Spinal cord (tissue), 10 donors: ENCODE results near the gene IQGAP2. TPM values are rescaled to one million over a fixed set of nuclear protein-coding genes. Genes with fewer than 3 reads are reported as not detected.

Source experiments
- DNase-seq, 6 donors: peaks; one replicate each; pipeline versions ENCODE4 v3.0.0 to v3.0.0-alpha.2; 2013 to 2015; ENCODE audit warnings: low spot score in 6 of 6, low read depth in 4 of 6
- H3K27ac ChIP-seq: one replicate; pipeline ENCODE4 v1.5.1; 2013; ENCODE audit warnings: low read depth, low read length, control low read depth
- H3K27me3 ChIP-seq: one replicate; pipeline ENCODE4 v1.6.1; 2013; ENCODE audit warnings: low read length; ENCODE audit not compliant: control insufficient read depth, insufficient read depth
- H3K36me3 ChIP-seq: one replicate; pipeline ENCODE4 v1.6.1; 2013; ENCODE audit warnings: low read length; ENCODE audit not compliant: control insufficient read depth, insufficient read depth
- H3K4me1 ChIP-seq: one replicate; pipeline ENCODE4 v1.6.1; 2013; ENCODE audit warnings: low read length; ENCODE audit not compliant: control insufficient read depth, insufficient read depth
- H3K4me3 ChIP-seq: one replicate; pipeline ENCODE4 v1.5.1; 2013; ENCODE audit warnings: low read depth, low read length, control low read depth
- H3K9me3 ChIP-seq: one replicate; pipeline ENCODE4 v1.6.1; 2013; ENCODE audit warnings: low read length; ENCODE audit not compliant: control insufficient read depth, insufficient read depth
- WGBS: methylation state at CpG from one replicate; pipeline ENCODE4 v1.1.5; 2013; ENCODE audit warnings: missing lambda C conversion rate; ENCODE audit not compliant: insufficient coverage; 5-methylcytosine and 5-hydroxymethylcytosine counted together
- polyA plus RNA-seq, 2 donors: library from polyadenylated mRNA; unstranded; fragments of 120-200 nt; gene quantifications; one replicate each; pipeline ENCODE4 v1.2.1, GENCODE V29; 2013; ENCODE audit not compliant: insufficient read length in 2 of 2
- total RNA-seq, 2 donors: library from RNA; depleted of rRNA in 1 of 2; stranded (reverse); fragments of 120-200 nt in 1 of 2; fragments of >200 nt in 1 of 2; gene quantifications; one replicate each; pipeline versions ENCODE4 v1.2.3 to v1.2.4, GENCODE V29; 2013 to 2014
- donor health status: healthy.

Gene IQGAP2
- total and polyA plus RNA-seq, 4 donors = 10.5 to 21.6 (median 15.1) TPM

DNA sequence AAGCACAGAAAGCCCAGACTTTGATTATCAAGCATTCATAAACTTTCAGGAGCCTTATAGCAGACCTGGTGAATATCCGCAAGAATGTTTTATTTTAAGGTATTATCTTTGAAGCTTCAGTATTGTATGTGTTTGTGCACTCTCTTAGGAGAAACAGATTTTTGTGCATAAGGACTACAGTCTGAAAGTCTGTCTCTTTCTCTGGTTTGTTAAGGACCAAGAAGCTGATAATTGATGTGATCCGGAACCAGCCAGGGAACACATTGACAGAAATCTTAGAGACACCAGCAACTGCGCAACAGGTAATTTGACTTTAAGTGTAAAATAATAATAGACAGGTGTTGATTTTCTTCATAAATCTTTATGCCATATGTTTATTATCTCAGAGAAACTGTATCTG, 290.1 kb downstream of the IQGAP2 start:
- H3K9me3 ChIP-seq = no peaks in the 10 kb centered on the region
- no peaks in the 10 kb centered on the region for H3K36me3 ChIP-seq
- H3K4me1 ChIP-seq = no peaks in the 10 kb centered on the region
- H3K4me3 ChIP-seq = no peak overlapping the region
- no peak overlapping the region for H3K27ac ChIP-seq
- no CpG with 5 or more reads among the region's 3 CpGs for WGBS
- no peaks in the 10 kb centered on the region for H3K27me3 ChIP-seq
- no peak for DNase-seq

DNA sequence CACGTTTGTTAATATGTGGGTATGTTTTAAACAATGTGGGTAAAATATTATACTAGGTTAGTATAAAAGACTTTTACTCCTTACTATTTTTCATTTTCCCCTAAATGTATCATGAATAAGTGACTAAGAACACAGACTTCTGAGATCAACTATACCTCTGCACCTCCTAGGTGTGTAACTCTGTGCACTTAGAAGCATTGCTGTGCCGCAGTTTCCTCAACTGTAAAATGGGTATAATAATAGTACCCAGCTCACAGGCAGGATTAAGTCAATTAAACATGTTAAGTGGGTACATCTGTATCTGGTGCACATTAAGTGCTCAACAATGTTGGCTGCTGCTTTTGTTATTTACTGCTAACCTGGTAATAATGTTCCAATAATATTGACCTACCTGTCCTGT, 291.2 kb downstream of the IQGAP2 start:
- H3K36me3 ChIP-seq = no peaks in the 10 kb centered on the region
- H3K4me1 ChIP-seq = no peaks in the 10 kb centered on the region
- no peak overlapping the region for H3K27ac ChIP-seq
- no peaks in the 10 kb centered on the region for H3K9me3 ChIP-seq
- H3K4me3 ChIP-seq = no peak overlapping the region
- DNase-seq = no peak
- H3K27me3 ChIP-seq = no peaks in the 10 kb centered on the region
- WGBS = no CpG with 5 or more reads among the region's 2 CpGs

DNA sequence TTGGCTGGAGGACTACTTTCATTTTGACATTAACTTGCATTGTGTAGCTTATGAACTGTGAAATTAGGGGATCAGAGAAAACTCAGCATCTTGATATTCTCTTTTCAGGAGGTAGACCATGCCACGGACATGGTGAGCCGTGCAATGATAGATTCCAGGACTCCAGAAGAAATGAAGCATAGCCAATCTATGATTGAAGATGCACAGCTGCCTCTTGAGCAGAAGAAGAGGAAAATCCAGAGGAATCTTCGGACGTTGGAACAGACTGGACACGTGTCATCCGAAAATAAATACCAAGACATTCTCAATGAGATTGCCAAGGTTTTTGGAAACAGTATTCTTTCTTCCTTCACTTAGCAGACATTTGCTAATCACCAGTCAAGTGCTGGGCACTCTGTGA, 292.3 kb downstream of the IQGAP2 start:
- Histone ChIP-seq H3K9me3 (no peaks in the 10 kb centered on the region), H3K27me3 (no peaks in the 10 kb centered on the region), H3K4me3 (no peak overlapping the region), H3K27ac (no peak overlapping the region), H3K4me1 (no peaks in the 10 kb centered on the region), H3K36me3 (no peaks in the 10 kb centered on the region)
- no peak for DNase-seq
- 69% methylated on average over 2 of the region's 6 CpGs for WGBS

DNA sequence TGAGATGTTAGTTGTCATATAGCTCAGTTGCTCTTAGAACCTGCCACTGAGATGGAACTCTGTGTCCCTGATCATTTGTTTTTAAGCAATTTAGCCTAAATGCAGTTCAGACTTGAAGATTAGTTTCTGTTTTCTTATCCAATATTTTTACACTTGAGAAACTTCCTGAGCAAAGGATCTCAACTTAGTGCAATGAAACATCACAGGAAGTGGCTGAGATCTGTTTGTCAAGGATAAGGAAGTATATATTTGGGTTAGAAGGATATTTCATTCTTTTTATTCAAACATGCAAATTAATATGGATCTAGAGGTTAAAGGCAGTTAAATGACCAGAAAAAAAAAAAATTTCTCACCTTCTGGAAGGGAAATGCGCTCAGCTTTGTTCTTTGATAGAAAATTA, 293.2 kb downstream of the IQGAP2 start:
- WGBS = no CpG with 5 or more reads among the region's 1 CpG
- DNase-seq = no peak
- Histone ChIP-seq H3K27me3 (no peaks in the 10 kb centered on the region), H3K27ac (no peak overlapping the region), H3K36me3 (no peaks in the 10 kb centered on the region), H3K4me3 (no peak overlapping the region), H3K9me3 (no peaks in the 10 kb centered on the region), H3K4me1 (no peaks in the 10 kb centered on the region)

DNA sequence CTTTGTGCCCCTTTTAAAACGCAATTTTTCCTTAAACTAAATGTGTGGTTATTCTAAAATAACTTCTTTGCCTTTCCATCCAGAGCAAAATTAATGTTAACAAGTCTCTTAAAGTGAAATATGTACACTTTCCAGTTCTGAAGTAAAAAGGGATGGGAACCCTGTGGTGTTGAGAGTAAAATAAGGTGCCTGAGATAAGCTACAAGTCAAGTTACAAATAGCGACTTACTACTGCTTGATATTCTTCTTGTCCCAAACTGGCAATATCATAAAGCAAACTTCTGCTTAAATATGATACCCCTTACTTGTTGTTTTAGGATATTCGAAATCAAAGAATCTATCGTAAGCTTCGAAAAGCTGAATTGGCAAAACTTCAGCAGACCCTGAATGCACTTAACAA, 294.6 kb downstream of the IQGAP2 start:
- Histone ChIP-seq H3K27ac (no peak overlapping the region), H3K9me3 (no peaks in the 10 kb centered on the region), H3K36me3 (no peaks in the 10 kb centered on the region), H3K4me1 (no peaks in the 10 kb centered on the region), H3K27me3 (no peaks in the 10 kb centered on the region), H3K4me3 (no peak overlapping the region)
- DNase-seq = no peak
- WGBS = no CpG with 5 or more reads among the region's 5 CpGs

DNA sequence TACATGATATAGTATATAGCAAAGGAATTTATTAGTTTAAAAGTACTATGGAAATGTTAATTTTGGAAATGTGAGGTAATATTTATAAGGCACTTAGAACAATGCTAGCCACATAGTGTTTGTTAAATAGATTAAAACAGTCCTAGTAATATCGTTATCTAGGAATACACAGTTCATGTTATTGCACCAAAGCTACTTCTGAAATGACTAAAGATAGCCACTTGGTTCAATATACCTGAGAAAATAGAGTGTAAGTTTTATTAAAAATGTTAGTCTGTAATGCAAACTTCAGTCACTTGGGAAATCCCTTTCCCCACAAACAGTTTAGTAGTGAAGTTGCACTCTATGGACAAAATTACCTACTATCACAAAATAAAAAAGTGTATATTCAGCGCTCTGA, 297.5 kb downstream of the IQGAP2 start:
- Histone ChIP-seq H3K27me3 (no peaks in the 10 kb centered on the region), H3K4me3 (no peak overlapping the region), H3K36me3 (no peaks in the 10 kb centered on the region), H3K9me3 (no peaks in the 10 kb centered on the region), H3K4me1 (no peaks in the 10 kb centered on the region), H3K27ac (no peak overlapping the region)
- no peak for DNase-seq
- WGBS = no CpG with 5 or more reads among the region's 2 CpGs

DNA sequence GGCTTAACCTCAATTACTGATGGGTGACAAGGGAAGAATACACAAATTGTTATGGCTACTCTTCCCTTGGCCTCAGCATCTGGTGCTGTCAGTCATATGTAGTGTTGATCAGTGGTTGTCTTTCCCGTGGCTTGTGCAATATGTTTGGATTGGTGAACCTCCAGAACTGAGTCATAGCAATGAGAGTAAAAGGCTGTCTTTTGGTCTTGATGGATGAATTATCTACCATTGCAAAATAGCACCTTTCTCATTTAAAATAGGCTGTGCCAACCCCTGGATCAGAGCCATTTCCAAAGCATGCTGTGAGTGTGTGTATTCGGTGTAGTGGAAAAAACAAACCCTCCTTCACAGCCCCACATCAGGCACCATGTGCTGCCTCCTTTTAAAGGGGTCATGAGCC, 298.2 kb downstream of the IQGAP2 start:
- Histone ChIP-seq H3K4me3 (no peak overlapping the region), H3K27me3 (no peaks in the 10 kb centered on the region), H3K36me3 (no peaks in the 10 kb centered on the region), H3K9me3 (no peaks in the 10 kb centered on the region), H3K27ac (no peak overlapping the region), H3K4me1 (no peaks in the 10 kb centered on the region)
- no CpG with 5 or more reads among the region's 2 CpGs for WGBS
- peak in 1 of 6 donors; percentile 44 for DNase-seq

DNA sequence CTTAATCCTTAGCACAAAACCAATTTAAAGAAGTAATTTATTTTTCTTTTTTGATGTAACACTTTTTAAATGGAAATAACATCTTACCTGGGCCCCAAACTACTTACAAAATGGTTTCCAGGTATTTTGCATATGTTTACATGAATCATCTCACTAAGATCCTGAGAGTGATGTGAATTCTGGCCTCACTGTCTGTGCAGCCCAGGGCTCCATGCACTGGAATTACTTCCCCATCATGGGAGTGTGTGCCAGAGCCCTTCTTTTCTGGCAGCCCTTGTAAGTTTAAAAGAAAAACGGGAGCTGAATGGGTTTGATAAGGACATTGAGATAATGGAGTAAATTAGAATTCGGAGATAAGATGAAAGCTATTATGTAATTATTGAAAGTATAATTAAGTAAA, 300.6 kb downstream of the IQGAP2 start:
- H3K27me3 ChIP-seq = no peaks in the 10 kb centered on the region
- H3K4me1 ChIP-seq = no peaks in the 10 kb centered on the region
- no CpG with 5 or more reads among the region's 2 CpGs for WGBS

DNA sequence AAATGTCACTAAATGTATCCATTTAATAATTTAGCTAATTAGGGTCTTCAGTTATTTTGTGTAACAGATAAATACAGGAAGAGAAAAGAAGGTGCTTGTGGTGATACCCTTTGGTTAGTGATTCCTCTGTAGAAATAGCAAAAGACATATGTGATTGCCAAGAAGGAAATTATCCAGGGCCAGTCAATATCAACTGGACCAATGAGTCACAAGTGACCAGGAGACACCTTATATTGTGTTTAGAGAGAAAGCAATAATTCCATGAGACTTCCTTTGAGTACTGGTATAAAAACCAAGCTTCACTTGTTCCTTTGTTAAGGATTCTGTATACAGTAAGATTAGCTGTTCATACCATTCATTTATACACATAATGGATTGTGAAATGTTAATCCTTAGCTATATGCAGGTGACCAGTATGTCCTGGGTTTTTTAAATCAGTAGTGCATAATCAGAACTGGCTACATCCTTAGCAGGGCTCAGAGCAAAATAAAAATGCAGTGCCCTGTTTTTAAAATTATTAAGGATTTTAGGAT, 301.1 kb downstream of the IQGAP2 start:
- no peaks in the 10 kb centered on the region for H3K4me1 ChIP-seq
- no peak overlapping the region for H3K27ac ChIP-seq
- no peak for DNase-seq
- no peaks in the 10 kb centered on the region for H3K9me3 ChIP-seq
- no peaks in the 10 kb centered on the region for H3K36me3 ChIP-seq
- H3K4me3 ChIP-seq = no peak overlapping the region
- H3K27me3 ChIP-seq = no peaks in the 10 kb centered on the region

More for the DNA sequence above, 300.6 kb downstream of the IQGAP2 start:
- Histone ChIP-seq H3K9me3 (no peaks in the 10 kb centered on the region), H3K4me3 (no peak overlapping the region), H3K27ac (no peak overlapping the region), H3K36me3 (no peaks in the 10 kb centered on the region)
- DNase-seq = no peak

DNA sequence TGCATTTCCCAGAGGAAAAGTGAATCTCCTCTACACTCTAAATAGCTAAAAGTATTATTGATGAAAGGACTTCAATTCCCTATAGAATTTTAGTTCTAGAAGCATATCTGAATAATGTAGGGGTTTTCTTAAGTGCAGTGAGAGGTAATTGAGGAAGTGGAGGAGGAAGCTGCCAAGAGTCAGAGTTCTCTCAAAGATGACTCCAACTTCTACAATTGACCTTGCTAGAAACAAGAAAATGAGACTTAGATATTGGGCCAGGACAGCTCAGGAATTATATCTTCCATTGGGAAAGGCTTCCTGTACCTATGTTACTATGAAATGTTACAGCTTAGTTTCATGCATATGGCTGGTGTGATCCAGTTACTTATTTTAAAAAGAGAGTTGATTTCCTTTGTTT, 302.5 kb downstream of the IQGAP2 start:
- no peaks in the 10 kb centered on the region for H3K36me3 ChIP-seq
- no peak overlapping the region for H3K4me3 ChIP-seq
- no peaks in the 10 kb centered on the region for H3K4me1 ChIP-seq
- H3K9me3 ChIP-seq = no peaks in the 10 kb centered on the region
- no peak for DNase-seq
- H3K27ac ChIP-seq = no peak overlapping the region
- H3K27me3 ChIP-seq = no peaks in the 10 kb centered on the region
